Measurements from ENCODE around the gene NHSL1. TPM values are rescaled to one million over a fixed set of nuclear protein-coding genes. Genes with fewer than 3 reads are reported as not detected.

The NHSL1 gene
- polyA plus RNA-seq, 3 donors: 0.06 to 2.8 (median 0.51) TPM

DNA sequence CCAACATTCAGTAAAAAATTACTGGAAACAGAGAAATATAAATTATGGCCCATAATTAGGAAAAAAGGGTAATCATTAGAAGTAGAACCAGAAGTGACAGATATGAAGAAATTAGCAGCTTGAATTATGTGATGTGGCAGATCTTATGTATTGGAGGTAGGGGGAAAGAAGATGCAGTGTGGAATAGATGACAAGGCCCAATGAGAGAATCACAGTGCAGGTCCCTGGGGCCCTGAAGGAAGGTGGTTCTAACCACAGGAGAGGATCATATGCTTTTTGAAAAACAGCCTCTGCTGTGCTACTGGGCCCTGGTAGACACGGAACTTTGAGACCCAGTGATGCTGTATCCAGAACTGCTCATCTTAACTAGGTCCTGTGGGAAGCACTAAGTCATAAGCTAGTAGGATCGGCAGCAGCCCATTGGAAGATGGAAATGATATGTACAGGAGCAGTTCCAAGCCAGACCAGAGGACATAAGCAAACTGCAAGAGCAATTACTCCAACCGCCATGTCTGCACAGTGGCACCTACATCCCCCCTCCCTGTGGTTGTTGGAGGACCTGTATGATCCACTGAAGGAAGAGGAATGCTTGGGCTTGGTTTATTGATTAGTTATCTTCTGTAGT lies 81.1 kb downstream of the NHSL1 start:
- H3K9ac ChIP-seq (ENCODE audit: insufficient read depth, low read length, poor library complexity, severe bottlenecking): no peak overlapping the region
- Mint-ChIP-seq H3K9me3 (peaks cover 0 to 20% (median 9%) of the 10 kb centered on the region in 7 donors), H3K4me3 (no peak overlapping the region), H3K27me3 (ENCODE audit: low read depth in 3 of 3) (no peaks in the 10 kb centered on the region), H3K4me1 (peaks cover 18% of the 10 kb centered on the region), H3K27ac (peak overlapping the region in 2 of 7 donors; percentile 5 to 33), H3K36me3 (peaks cover 71 to 84% of the 10 kb centered on the region in 2 donors)
- peaks cover 49 to 72% of the 10 kb centered on the region in 2 donors for H3K36me3 ChIP-seq (replicated peaks in 1 of 2; ENCODE audit: control insufficient read depth in 1 of 2, insufficient read depth in 2 of 2, low read length in 2 of 2)
- no peak for DNase-seq
- no peak overlapping the region for H3K27ac ChIP-seq (ENCODE audit: low read depth in 1 of 2, low read length in 2 of 2)
- TF ChIP-seq, protein P1, sequence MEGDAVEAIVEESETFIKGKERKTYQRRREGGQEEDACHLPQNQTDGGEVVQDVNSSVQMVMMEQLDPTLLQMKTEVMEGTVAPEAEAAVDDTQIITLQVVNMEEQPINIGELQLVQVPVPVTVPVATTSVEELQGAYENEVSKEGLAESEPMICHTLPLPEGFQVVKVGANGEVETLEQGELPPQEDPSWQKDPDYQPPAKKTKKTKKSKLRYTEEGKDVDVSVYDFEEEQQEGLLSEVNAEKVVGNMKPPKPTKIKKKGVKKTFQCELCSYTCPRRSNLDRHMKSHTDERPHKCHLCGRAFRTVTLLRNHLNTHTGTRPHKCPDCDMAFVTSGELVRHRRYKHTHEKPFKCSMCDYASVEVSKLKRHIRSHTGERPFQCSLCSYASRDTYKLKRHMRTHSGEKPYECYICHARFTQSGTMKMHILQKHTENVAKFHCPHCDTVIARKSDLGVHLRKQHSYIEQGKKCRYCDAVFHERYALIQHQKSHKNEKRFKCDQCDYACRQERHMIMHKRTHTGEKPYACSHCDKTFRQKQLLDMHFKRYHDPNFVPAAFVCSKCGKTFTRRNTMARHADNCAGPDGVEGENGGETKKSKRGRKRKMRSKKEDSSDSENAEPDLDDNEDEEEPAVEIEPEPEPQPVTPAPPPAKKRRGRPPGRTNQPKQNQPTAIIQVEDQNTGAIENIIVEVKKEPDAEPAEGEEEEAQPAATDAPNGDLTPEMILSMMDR (IDR thresholded peaks at IDR 0.05): no peak
- H3K4me2 ChIP-seq (replicated peaks; ENCODE audit: extremely low read depth, low read length, poor library complexity, severe bottlenecking): no peak overlapping the region
- H4K20me1 ChIP-seq (ENCODE audit: insufficient read depth, low read length): no peaks in the 10 kb centered on the region
- H2AFZ ChIP-seq (ENCODE audit: insufficient read depth, low read depth, low read length, poor library complexity, severe bottlenecking): no peak overlapping the region
- WGBS (ENCODE audit: insufficient coverage): 100% methylated on average over 2 of the region's 3 CpGs
- H3K9me3 ChIP-seq (replicated peaks in 1 of 2; ENCODE audit: control insufficient read depth in 1 of 2, insufficient read depth in 1 of 2, low read length in 2 of 2): peaks cover 0 to 6% of the 10 kb centered on the region in 2 donors
- H3K79me2 ChIP-seq (ENCODE audit: insufficient read depth, low read length): no peaks in the 10 kb centered on the region
- no peaks in the 10 kb centered on the region for H3K27me3 ChIP-seq (ENCODE audit: control insufficient read depth in 2 of 2, insufficient read depth in 2 of 2, low read length in 2 of 2)
- intact Hi-C loops (cut with micrococcal nuclease): loop anchor here in 1 of 2 donors (10.0 kb wide), 1 partner anchor 177 kb away; no protein-coding TSS in a partner anchor
- H3K4me3 ChIP-seq (replicated peaks in 1 of 3; ENCODE audit: low read depth in 2 of 3, low read length in 3 of 3): no peak overlapping the region
- H3K4me1 ChIP-seq (ENCODE audit: control insufficient read depth in 1 of 2, insufficient read depth in 2 of 2, low read length in 2 of 2): peaks cover 10 to 13% of the 10 kb centered on the region in 2 donors

DNA sequence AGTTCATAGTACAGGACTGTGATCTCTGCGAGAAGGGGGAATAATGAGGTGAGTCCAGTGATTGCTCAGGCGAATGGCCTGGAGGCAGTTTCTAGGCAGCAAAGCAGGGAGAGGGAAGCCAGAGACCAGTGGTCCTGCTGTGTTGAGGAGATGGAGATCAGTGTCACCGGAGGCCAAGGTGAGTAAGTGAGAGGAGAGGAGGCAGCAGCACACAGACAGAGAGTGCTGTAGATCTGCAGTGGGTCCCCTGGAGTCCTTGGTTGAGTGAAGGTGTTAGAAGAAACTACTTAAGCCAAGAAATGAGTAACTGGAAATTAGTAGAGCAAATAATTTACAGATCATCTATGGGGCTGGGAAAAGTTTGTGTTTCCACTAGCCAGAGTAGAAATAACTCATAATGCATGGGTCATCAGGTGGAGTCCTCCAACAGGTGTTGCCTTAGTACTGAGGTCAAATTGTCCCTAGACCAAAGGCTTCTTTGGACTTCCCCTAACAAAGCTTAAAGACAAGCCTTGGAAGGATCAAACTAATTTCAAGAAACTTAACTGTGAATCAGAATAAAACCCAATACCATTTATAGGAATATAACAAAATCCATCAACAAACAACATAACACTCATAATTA lies 81.7 kb downstream of the NHSL1 start:
- Histone ChIP-seq H3K4me2 (replicated peaks; ENCODE audit: extremely low read depth, low read length, poor library complexity, severe bottlenecking) (no peak overlapping the region), H3K9ac (ENCODE audit: insufficient read depth, low read length, poor library complexity, severe bottlenecking) (no peak overlapping the region), H2AFZ (ENCODE audit: insufficient read depth, low read depth, low read length, poor library complexity, severe bottlenecking) (no peak overlapping the region), H3K4me1 (ENCODE audit: control insufficient read depth in 1 of 2, insufficient read depth in 2 of 2, low read length in 2 of 2) (peaks cover 6 to 7% of the 10 kb centered on the region in 2 donors), H3K9me3 (replicated peaks in 1 of 2; ENCODE audit: control insufficient read depth in 1 of 2, insufficient read depth in 1 of 2, low read length in 2 of 2) (peaks cover 0 to 6% of the 10 kb centered on the region in 2 donors), H3K36me3 (replicated peaks in 1 of 2; ENCODE audit: control insufficient read depth in 1 of 2, insufficient read depth in 2 of 2, low read length in 2 of 2) (peaks cover 56 to 78% of the 10 kb centered on the region in 2 donors), H4K20me1 (ENCODE audit: insufficient read depth, low read length) (no peaks in the 10 kb centered on the region), H3K27ac (ENCODE audit: low read depth in 1 of 2, low read length in 2 of 2) (no peak overlapping the region), H3K4me3 (replicated peaks in 1 of 3; ENCODE audit: low read depth in 2 of 3, low read length in 3 of 3) (no peak overlapping the region), H3K27me3 (ENCODE audit: control insufficient read depth in 2 of 2, insufficient read depth in 2 of 2, low read length in 2 of 2) (no peaks in the 10 kb centered on the region), H3K79me2 (ENCODE audit: insufficient read depth, low read length) (no peaks in the 10 kb centered on the region)
- Mint-ChIP-seq H3K4me1 (peaks cover 14% of the 10 kb centered on the region), H3K36me3 (peaks cover 77 to 90% of the 10 kb centered on the region in 2 donors), H3K9me3 (peaks cover 0 to 20% (median 9%) of the 10 kb centered on the region in 7 donors), H3K4me3 (no peak overlapping the region), H3K27ac (no peak overlapping the region), H3K27me3 (ENCODE audit: low read depth in 3 of 3) (no peaks in the 10 kb centered on the region)
- WGBS (ENCODE audit: insufficient coverage): 95% methylated on average over 3 of the region's 3 CpGs
- no peak for DNase-seq
- intact Hi-C loops (cut with micrococcal nuclease): loop anchor here in 1 of 2 donors (10.0 kb wide), 1 partner anchor 177 kb away; no protein-coding TSS in a partner anchor
- TF ChIP-seq, protein P1 (IDR thresholded peaks at IDR 0.05): no peak
